ENCODE data around the gene TCP11L2. TPM values are rescaled to one million over a fixed set of nuclear protein-coding genes. Genes with fewer than 3 reads are reported as not detected.

TCP11L2 gene
- total and polyA plus RNA-seq, 9 of the 15 experiments (the other 6 are each of a cell fraction or from before 2014, with no cell fraction given), result 0.39 to 4.5 (median 1.3) TPM

GRCh38 chr12:106358396-106359241, 56.1 kb downstream of the TCP11L2 start (continued):
- TF ChIP-seq AFF4 (CRISPR knock-in tag; IDR thresholded peaks at IDR 0.05), result 0 out of 2 replicates have a peak, but pooled peaks have one; percentile 15
- no peak for TF ChIP-seq PTTG1 (tag; IDR thresholded peaks at IDR 0.05; ENCODE audit: low read depth)
- no peak for TF ChIP-seq EHMT2 (IDR thresholded peaks at IDR 0.05)
- TF ChIP-seq TGIF2 (CRISPR knock-in tag; IDR thresholded peaks at IDR 0.05), result no peak
- no peak for TF ChIP-seq ZNF263 (CRISPR knock-in tag; IDR thresholded peaks at IDR 0.05; ENCODE audit: borderline replicate concordance)
- no peak for TF ChIP-seq TCF7 (IDR thresholded peaks at IDR 0.05; ENCODE audit: borderline replicate concordance)
- TF ChIP-seq IRF9 (tag; IDR thresholded peaks at IDR 0.05), result no peak
- peak; percentile 88 for TF ChIP-seq EP300 (IDR thresholded peaks at IDR 0.05; ENCODE audit: low read length)
- TF ChIP-seq E2F6 (IDR thresholded peaks at IDR 0.05; ENCODE audit: borderline replicate concordance in 1 of 2, extremely low read depth in 1 of 2, insufficient read depth in 1 of 2, insufficient read length in 1 of 2, low read depth in 1 of 2, low read length in 1 of 2, poor library complexity in 1 of 2, severe bottlenecking in 1 of 2), result no peak
- TF ChIP-seq PPARD (CRISPR knock-in tag; IDR thresholded peaks at IDR 0.05), result no peak
- peak; percentile 33; the same call in 1 of the 2 replicates for TF ChIP-seq NFE2 (IDR thresholded peaks at IDR 0.05; ENCODE audit: low read depth)
- TF ChIP-seq ZNF124 (CRISPR knock-in tag; IDR thresholded peaks at IDR 0.05), result no peak
- TF ChIP-seq RBM17 (IDR thresholded peaks at IDR 0.05; ENCODE audit: borderline replicate concordance, low read depth, low read length), result no peak
- peak; percentile 63; the same call in 1 of the 2 replicates for TF ChIP-seq RNF2 (IDR thresholded peaks at IDR 0.05)
- TF ChIP-seq TCF15 (CRISPR knock-in tag; IDR thresholded peaks at IDR 0.05), result no peak
- no peak for TF ChIP-seq ZNF23 (CRISPR knock-in tag; IDR thresholded peaks at IDR 0.05)
- TF ChIP-seq MEF2A (IDR thresholded peaks at IDR 0.05; ENCODE audit: control insufficient read depth, low read depth, low read length), result no peak
- TF ChIP-seq ZBTB9 (CRISPR knock-in tag; IDR thresholded peaks at IDR 0.05), result no peak
